Lower leg skin (tissue), 3 donors: ENCODE measurements around the gene AGR3.

Experiments
- CTCF ChIP-seq, 3 donors: fragments of 450-650 bp; IDR thresholded peaks; one replicate each; pipeline ENCODE4 v1.5.1; 2016; ENCODE audit warnings: antibody characterized with exemption in 3 of 3, mild to moderate bottlenecking in 3 of 3, moderate library complexity in 2 of 3
- POLR2A ChIP-seq, 2 donors: fragments of 450-650 bp; IDR thresholded peaks; one replicate each; pipeline ENCODE4 v1.6.1; 2016 to 2017; ENCODE audit warnings: antibody characterized with exemption in 2 of 2, mild to moderate bottlenecking in 1 of 2, moderate library complexity in 1 of 2

DNA sequence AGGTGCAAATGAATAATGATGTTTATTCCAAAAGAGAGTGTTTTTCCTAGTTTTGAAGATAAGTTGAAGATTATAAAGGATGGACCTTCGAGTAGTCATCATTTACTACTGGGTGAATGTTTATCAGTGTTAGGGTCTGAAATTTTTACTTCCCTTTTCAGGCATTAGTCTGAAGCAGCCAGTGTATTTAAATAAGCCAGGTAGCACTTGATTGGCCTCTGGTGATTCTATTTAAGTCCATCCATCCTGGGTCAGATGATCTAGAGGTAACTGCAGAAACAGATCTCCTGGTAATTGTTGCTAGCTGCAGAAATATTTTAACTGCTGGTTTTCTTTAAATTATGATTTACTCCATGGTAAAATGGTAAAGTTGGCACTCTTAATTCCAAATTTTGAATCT is 42.9 kb downstream of the AGR3 start:
- no peak for TF ChIP-seq CTCF (IDR thresholded peaks at IDR 0.05)
- no peak for TF ChIP-seq POLR2A (IDR thresholded peaks at IDR 0.05)
